ENCODE measurements around the gene COLQ. TPM values are rescaled to one million over a fixed set of nuclear protein-coding genes. Genes with fewer than 3 reads are reported as not detected.

COLQ gene
- total and polyA plus RNA-seq, 2 experiments from 2014 or later = 0.32 to 0.93 TPM

DNA sequence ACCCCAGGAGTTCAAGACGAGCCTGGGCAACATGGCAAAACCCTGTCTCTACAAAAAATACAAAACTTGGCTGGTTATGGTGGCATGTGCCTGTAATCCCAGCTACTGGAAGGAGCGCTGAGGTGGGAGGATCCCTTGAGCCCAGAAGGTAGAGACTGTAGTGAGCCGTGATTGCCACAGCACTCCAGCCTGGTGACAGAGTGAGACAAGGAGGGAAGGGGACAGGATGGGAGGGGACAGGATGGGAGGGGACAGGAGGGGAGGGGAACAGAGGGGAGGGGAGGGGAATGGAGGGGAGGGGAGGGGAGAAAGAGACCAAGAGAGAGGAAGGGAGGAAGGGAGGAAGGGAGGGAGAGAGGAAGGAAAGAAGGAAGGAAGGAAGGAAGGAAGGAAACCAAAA lies 11.0 kb downstream of the COLQ start:
- 88% methylated on average over 3 of the region's 3 CpGs for WGBS, 2 experiments (ENCODE audit: low coverage in 1 of 2, low lambda C conversion rate in 2 of 2, missing lambda C conversion rate in 2 of 2)
- Histone ChIP-seq H3K27ac (no peak overlapping the region), H3K4me3 (no peak overlapping the region), H3K9me2 (ENCODE audit: insufficient read depth) (no peaks in the 10 kb centered on the region), H3K27me3 (replicated peaks; ENCODE audit: insufficient read depth) (no peaks in the 10 kb centered on the region), H3K9ac (no peak overlapping the region), H3F3A (ENCODE audit: insufficient read depth) (no peaks in the 10 kb centered on the region), H2AFZ (no peak overlapping the region), H4K20me1 (ENCODE audit: insufficient read depth) (no peaks in the 10 kb centered on the region), H3K4me2 (ENCODE audit: unreplicated experiment) (no peak overlapping the region), H3K9me3 (ENCODE audit: low read depth) (no peaks in the 10 kb centered on the region), H3K36me3 (ENCODE audit: low read depth) (no peaks in the 10 kb centered on the region), H3K79me2 (ENCODE audit: insufficient read depth) (no peaks in the 10 kb centered on the region), H3K4me1 (ENCODE audit: insufficient read depth) (peaks cover 3% of the 10 kb centered on the region; the same call in 1 of the 2 replicates)
- TF ChIP-seq EZH2phosphoT487 (IDR thresholded peaks at IDR 0.05; ENCODE audit: insufficient read depth, low read depth) = no peak
- no peak for TF ChIP-seq EZH2 (IDR thresholded peaks at IDR 0.05; ENCODE audit: insufficient read depth, poor library complexity, severe bottlenecking)
- DNase-seq = no peak
- in situ Hi-C loops (cut with MboI) = no loop called here

- TF ChIP-seq EZH2 (IDR thresholded peaks at IDR 0.05; ENCODE audit: insufficient read depth, poor library complexity, severe bottlenecking) = no peak
- TF ChIP-seq EZH2phosphoT487 (IDR thresholded peaks at IDR 0.05; ENCODE audit: insufficient read depth, low read depth) = no peak
- Histone ChIP-seq H3K4me2 (ENCODE audit: unreplicated experiment) (no peak overlapping the region), H2AFZ (no peak overlapping the region), H3K4me1 (ENCODE audit: insufficient read depth) (no peaks in the 10 kb centered on the region), H3F3A (ENCODE audit: insufficient read depth) (no peaks in the 10 kb centered on the region), H3K4me3 (no peak overlapping the region), H3K9me3 (ENCODE audit: low read depth) (no peaks in the 10 kb centered on the region), H3K79me2 (ENCODE audit: insufficient read depth) (no peaks in the 10 kb centered on the region), H3K36me3 (ENCODE audit: low read depth) (no peaks in the 10 kb centered on the region), H3K27ac (no peak overlapping the region), H3K27me3 (replicated peaks; ENCODE audit: insufficient read depth) (no peaks in the 10 kb centered on the region), H4K20me1 (ENCODE audit: insufficient read depth) (no peaks in the 10 kb centered on the region), H3K9me2 (ENCODE audit: insufficient read depth) (no peaks in the 10 kb centered on the region), H3K9ac (no peak overlapping the region)
- in situ Hi-C loops (cut with MboI) = no loop called here
- DNase-seq = no peak
- 84 to 85% methylated on average over 3 of the region's 3 CpGs for WGBS, 2 experiments (ENCODE audit: low coverage in 1 of 2, low lambda C conversion rate in 2 of 2, missing lambda C conversion rate in 2 of 2)
Observed at GRCh38 chr3:15506571-15506970, 14.9 kb downstream of the COLQ start.

- no peaks in the 10 kb centered on the region for H3K79me2 ChIP-seq (ENCODE audit: insufficient read depth)
- H3K9me3 ChIP-seq (ENCODE audit: low read depth) = no peaks in the 10 kb centered on the region
- no peak overlapping the region for H3K4me2 ChIP-seq (ENCODE audit: unreplicated experiment)
- H3K9ac ChIP-seq = no peak overlapping the region
- WGBS, 2 experiments (ENCODE audit: low coverage in 1 of 2, low lambda C conversion rate in 2 of 2, missing lambda C conversion rate in 2 of 2) = 39 to 40% methylated on average over 7 of the region's 7 CpGs
- DNase-seq = no peak
- in situ Hi-C loops (cut with MboI) = no loop called here
- H4K20me1 ChIP-seq (ENCODE audit: insufficient read depth) = no peaks in the 10 kb centered on the region
- H3K36me3 ChIP-seq (ENCODE audit: low read depth) = no peaks in the 10 kb centered on the region
- no peaks in the 10 kb centered on the region for H3K4me1 ChIP-seq (ENCODE audit: insufficient read depth)
- TF ChIP-seq EZH2phosphoT487 (IDR thresholded peaks at IDR 0.05; ENCODE audit: insufficient read depth, low read depth) = no peak
- no peak for TF ChIP-seq EZH2 (IDR thresholded peaks at IDR 0.05; ENCODE audit: insufficient read depth, poor library complexity, severe bottlenecking)
- H3K27ac ChIP-seq = no peak overlapping the region
- H3K9me2 ChIP-seq (ENCODE audit: insufficient read depth) = no peaks in the 10 kb centered on the region
- H2AFZ ChIP-seq = no peak overlapping the region
- no peaks in the 10 kb centered on the region for H3K27me3 ChIP-seq (replicated peaks; ENCODE audit: insufficient read depth)
- H3K4me3 ChIP-seq = no peak overlapping the region
- H3F3A ChIP-seq (ENCODE audit: insufficient read depth) = peaks cover 3% of the 10 kb centered on the region; the same call in 1 of the 2 replicates
Observed at GRCh38 chr3:15505479-15506165, 15.9 kb downstream of the COLQ start.

- Histone ChIP-seq H3K36me3 (ENCODE audit: low read depth) (no peaks in the 10 kb centered on the region), H3K9me2 (ENCODE audit: insufficient read depth) (no peaks in the 10 kb centered on the region), H3K27me3 (replicated peaks; ENCODE audit: insufficient read depth) (no peaks in the 10 kb centered on the region), H3K79me2 (ENCODE audit: insufficient read depth) (no peaks in the 10 kb centered on the region), H3K4me1 (ENCODE audit: insufficient read depth) (peaks cover 15% of the 10 kb centered on the region), H3K4me3 (no peak overlapping the region), H3K9ac (no peak overlapping the region), H3K27ac (no peak overlapping the region), H2AFZ (no peak overlapping the region), H3F3A (ENCODE audit: insufficient read depth) (peaks cover 19% of the 10 kb centered on the region), H3K9me3 (ENCODE audit: low read depth) (no peaks in the 10 kb centered on the region), H3K4me2 (ENCODE audit: unreplicated experiment) (no peak overlapping the region), H4K20me1 (ENCODE audit: insufficient read depth) (no peaks in the 10 kb centered on the region)
- in situ Hi-C loops (cut with MboI) = no loop called here
- 89 to 93% methylated on average over 8 of the region's 8 CpGs for WGBS, 2 experiments (ENCODE audit: low coverage in 1 of 2, low lambda C conversion rate in 2 of 2, missing lambda C conversion rate in 2 of 2)
- no peak for TF ChIP-seq EZH2 (IDR thresholded peaks at IDR 0.05; ENCODE audit: insufficient read depth, poor library complexity, severe bottlenecking)
- no peak for TF ChIP-seq EZH2phosphoT487 (IDR thresholded peaks at IDR 0.05; ENCODE audit: insufficient read depth, low read depth)
- no peak for DNase-seq
Observed at GRCh38 chr3:15502616-15503015, 18.9 kb downstream of the COLQ start.
